ENCODE data around the gene FAM83G. TPM values are rescaled to one million over a fixed set of nuclear protein-coding genes. Genes with fewer than 3 reads are reported as not detected.
"Not testable (repeated sequence)": the region's sequence is repeated elsewhere in the genome, so short reads cannot be mapped to it uniquely, and the experiment has no call there.

The FAM83G gene
- total RNA-seq, 2 donors from 2014 or later, result 24.2 to 27.0 TPM

GRCh38 chr17:19022128-19022527, 17.6 kb upstream of the FAM83G start:
- no peaks in the 10 kb centered on the region for H3K4me1 ChIP-seq (ENCODE audit: control insufficient read depth, insufficient read depth, low read length)
- Mint-ChIP-seq H3K4me3 (no peak overlapping the region), H3K27me3 (ENCODE audit: insufficient read depth) (no peaks in the 10 kb centered on the region), H3K4me1 (peaks cover 5% of the 10 kb centered on the region), H3K9me3 (peaks cover 2% of the 10 kb centered on the region), H3K27ac (no peak overlapping the region), H3K36me3 (ENCODE audit: low read depth) (no peaks in the 10 kb centered on the region)
- 89 to 92% methylated on average over 4 to 5 of the region's 5 CpGs for WGBS, 2 experiments (ENCODE audit: insufficient coverage in 1 of 2, insufficient read length in 1 of 2)
- no peak for TF ChIP-seq CTCF (conservative IDR thresholded peaks at IDR 0.05)
- no peak overlapping the region for H3K4me3 ChIP-seq (ENCODE audit: low read length)
- DNase-seq, result no peak
- no peaks in the 10 kb centered on the region for H3K36me3 ChIP-seq (ENCODE audit: control insufficient read depth, insufficient read depth, low read length)
- H3K9me3 ChIP-seq (ENCODE audit: control insufficient read depth, low read length), result no peaks in the 10 kb centered on the region
- H3K27me3 ChIP-seq (ENCODE audit: control insufficient read depth, insufficient read depth, low read length, poor library complexity, severe bottlenecking), result no peaks in the 10 kb centered on the region
- no peak overlapping the region for H3K9ac ChIP-seq (ENCODE audit: extremely low read depth, low read length, poor library complexity, severe bottlenecking)
- no peak overlapping the region for H3K27ac ChIP-seq (ENCODE audit: low read depth, low read length)

GRCh38 chr17:19021622-19022083, 17.1 kb upstream of the FAM83G start:
- 94 to 97% methylated on average over 18 to 24 of the region's 24 CpGs for WGBS, 2 experiments (ENCODE audit: insufficient coverage in 1 of 2, insufficient read length in 1 of 2)
- peaks cover 5% of the 10 kb centered on the region for H3K4me1 Mint-ChIP-seq
- Histone ChIP-seq H3K36me3 (ENCODE audit: control insufficient read depth, insufficient read depth, low read length) (no peaks in the 10 kb centered on the region), H3K27me3 (ENCODE audit: control insufficient read depth, insufficient read depth, low read length, poor library complexity, severe bottlenecking) (no peaks in the 10 kb centered on the region), H3K27ac (ENCODE audit: low read depth, low read length) (no peak overlapping the region), H3K4me1 (ENCODE audit: control insufficient read depth, insufficient read depth, low read length) (no peaks in the 10 kb centered on the region), H3K4me3 (ENCODE audit: low read length) (no peak overlapping the region), H3K9me3 (ENCODE audit: control insufficient read depth, low read length) (no peaks in the 10 kb centered on the region), H3K9ac (ENCODE audit: extremely low read depth, low read length, poor library complexity, severe bottlenecking) (no peak overlapping the region)
- TF ChIP-seq CTCF (conservative IDR thresholded peaks at IDR 0.05), result no peak
- no peaks in the 10 kb centered on the region for H3K36me3 Mint-ChIP-seq (ENCODE audit: low read depth)
- no peaks in the 10 kb centered on the region for H3K27me3 Mint-ChIP-seq (ENCODE audit: insufficient read depth)
- no peak overlapping the region for H3K4me3 Mint-ChIP-seq
- peak; percentile 88 for DNase-seq
- H3K9me3 Mint-ChIP-seq, result peaks cover 2% of the 10 kb centered on the region
- H3K27ac Mint-ChIP-seq, result no peak overlapping the region

- H3K36me3 Mint-ChIP-seq (ENCODE audit: low read depth), result not testable (repeated sequence)
Measured at GRCh38 chr17:19021011-19021621, 16.6 kb upstream of the FAM83G start.

GRCh38 chr17:19020016-19020415, 15.5 kb upstream of the FAM83G start:
- H3K9ac ChIP-seq (ENCODE audit: extremely low read depth, low read length, poor library complexity, severe bottlenecking), result no peak overlapping the region
- TF ChIP-seq CTCF (conservative IDR thresholded peaks at IDR 0.05), result no peak
- no peaks in the 10 kb centered on the region for H3K4me1 ChIP-seq (ENCODE audit: control insufficient read depth, insufficient read depth, low read length)
- no peaks in the 10 kb centered on the region for H3K27me3 ChIP-seq (ENCODE audit: control insufficient read depth, insufficient read depth, low read length, poor library complexity, severe bottlenecking)
- Mint-ChIP-seq H3K9me3 (peaks cover 2% of the 10 kb centered on the region), H3K36me3 (ENCODE audit: low read depth) (no peaks in the 10 kb centered on the region), H3K27ac (no peak overlapping the region), H3K4me1 (peaks cover 5% of the 10 kb centered on the region), H3K27me3 (ENCODE audit: insufficient read depth) (no peaks in the 10 kb centered on the region), H3K4me3 (no peak overlapping the region)
- H3K27ac ChIP-seq (ENCODE audit: low read depth, low read length), result no peak overlapping the region
- WGBS, 2 experiments (ENCODE audit: insufficient coverage in 1 of 2, insufficient read length in 1 of 2), result 96 to 100% methylated on average over 2 to 3 of the region's 3 CpGs
- no peak for DNase-seq
- H3K36me3 ChIP-seq (ENCODE audit: control insufficient read depth, insufficient read depth, low read length), result no peaks in the 10 kb centered on the region
- no peak overlapping the region for H3K4me3 ChIP-seq (ENCODE audit: low read length)
- H3K9me3 ChIP-seq (ENCODE audit: control insufficient read depth, low read length), result no peaks in the 10 kb centered on the region

More at GRCh38 chr17:19021011-19021621, 16.6 kb upstream of the FAM83G start:
- H3K27me3 ChIP-seq (ENCODE audit: control insufficient read depth, insufficient read depth, low read length, poor library complexity, severe bottlenecking); H3K36me3 ChIP-seq (ENCODE audit: control insufficient read depth, insufficient read depth, low read length); H3K27ac ChIP-seq (ENCODE audit: low read depth, low read length); H3K4me3 Mint-ChIP-seq; H3K4me1 ChIP-seq (ENCODE audit: control insufficient read depth, insufficient read depth, low read length); H3K27me3 Mint-ChIP-seq (ENCODE audit: insufficient read depth); H3K4me1 Mint-ChIP-seq; H3K9me3 ChIP-seq (ENCODE audit: control insufficient read depth, low read length); H3K4me3 ChIP-seq (ENCODE audit: low read length); H3K9ac ChIP-seq (ENCODE audit: extremely low read depth, low read length, poor library complexity, severe bottlenecking); H3K27ac Mint-ChIP-seq; H3K9me3 Mint-ChIP-seq; DNase-seq: not testable (repeated sequence)
- 93 to 96% methylated on average over 6 to 7 of the region's 7 CpGs for WGBS, 2 experiments (ENCODE audit: insufficient coverage in 1 of 2, insufficient read length in 1 of 2)
